Measurements from ENCODE around the gene SHC2. TPM values are rescaled to one million over a fixed set of nuclear protein-coding genes. Genes with fewer than 3 reads are reported as not detected.

The SHC2 gene
- total RNA-seq, 2 donors from 2014 or later = 119 to 137 TPM

- H3K9me3 ChIP-seq = no peaks in the 10 kb centered on the region
- H3K27ac ChIP-seq = no peak overlapping the region
- TF ChIP-seq POLR2A (IDR thresholded peaks at IDR 0.05) = no peak
- no peak for TF ChIP-seq CTCF (IDR thresholded peaks at IDR 0.05)
- 70% methylated on average over 63 of the region's 70 CpGs; no CpG with 5 or more reads in 1 of the 2 donors for WGBS, 2 donors
- H3K36me3 ChIP-seq (replicated peaks in 1 of 2; ENCODE audit: insufficient read depth in 1 of 2, low read depth in 2 of 2) = no peaks in the 10 kb centered on the region
- H3K27me3 ChIP-seq = peaks cover 0 to 20% of the 10 kb centered on the region in 2 donors
- no peak overlapping the region for H3K4me3 ChIP-seq
- intact Hi-C loops (cut with DNase I) = no loop called here
- ATAC-seq = no peak
- peaks cover 39% of the 10 kb centered on the region for H3K4me1 ChIP-seq
- DNase-seq = no peak
These were observed 53.1 kb downstream of the SHC2 start for GRCh38 chr19:407511-408440.

- intact Hi-C loops (cut with DNase I) = no loop called here
- Histone ChIP-seq H3K9me3 (no peaks in the 10 kb centered on the region), H3K27ac (no peak overlapping the region), H3K4me3 (no peak overlapping the region), H3K36me3 (replicated peaks in 1 of 2; ENCODE audit: insufficient read depth in 1 of 2, low read depth in 2 of 2) (no peaks in the 10 kb centered on the region), H3K27me3 (peaks cover 0 to 20% of the 10 kb centered on the region in 2 donors), H3K4me1 (peaks cover 39% of the 10 kb centered on the region)
- DNase-seq = no peak
- TF ChIP-seq POLR2A (IDR thresholded peaks at IDR 0.05) = no peak
- no peak for TF ChIP-seq CTCF (IDR thresholded peaks at IDR 0.05)
- ATAC-seq = no peak
- WGBS, 2 donors = 80 to 85% methylated on average over 1 to 31 of the region's 48 CpGs
These were observed 53.8 kb downstream of the SHC2 start for GRCh38 chr19:406971-407510.

- no peak overlapping the region for H3K27ac ChIP-seq
- H3K4me3 ChIP-seq = no peak overlapping the region
- intact Hi-C loops (cut with DNase I) = no loop called here
- DNase-seq = no peak
- WGBS, 2 donors = 54 to 66% methylated on average over 13 to 21 of the region's 41 CpGs
- no peak for ATAC-seq
- peaks cover 39% of the 10 kb centered on the region for H3K4me1 ChIP-seq
- H3K27me3 ChIP-seq = peaks cover 0 to 16% of the 10 kb centered on the region in 2 donors
- no peaks in the 10 kb centered on the region for H3K9me3 ChIP-seq
- no peaks in the 10 kb centered on the region for H3K36me3 ChIP-seq (replicated peaks in 1 of 2; ENCODE audit: insufficient read depth in 1 of 2, low read depth in 2 of 2)
- TF ChIP-seq CTCF (IDR thresholded peaks at IDR 0.05) (no peak), POLR2A (IDR thresholded peaks at IDR 0.05) (no peak)
These were observed 54.6 kb downstream of the SHC2 start for GRCh38 chr19:406135-406781.

GRCh38 chr19:405121-405965 lies 55.5 kb downstream of the SHC2 start:
- 30% methylated on average over 16 to 29 of the region's 29 CpGs for WGBS, 2 donors
- no peak for ATAC-seq
- no peak for DNase-seq

More at GRCh38 chr19:405121-405965, 55.5 kb downstream of the SHC2 start:
- H3K4me3 ChIP-seq = no peak overlapping the region
- peaks cover 36% of the 10 kb centered on the region for H3K4me1 ChIP-seq
- peaks cover 0 to 14% of the 10 kb centered on the region in 2 donors for H3K27me3 ChIP-seq
- H3K27ac ChIP-seq = no peak overlapping the region
- no peaks in the 10 kb centered on the region for H3K9me3 ChIP-seq
- intact Hi-C loops (cut with DNase I) = no loop called here
- TF ChIP-seq POLR2A (IDR thresholded peaks at IDR 0.05) (no peak), CTCF (IDR thresholded peaks at IDR 0.05) (no peak)
- no peaks in the 10 kb centered on the region for H3K36me3 ChIP-seq (replicated peaks in 1 of 2; ENCODE audit: insufficient read depth in 1 of 2, low read depth in 2 of 2)

Data from body of pancreas (tissue), 4 donors.